GM19452 (cell line): ENCODE data around the gene NAA20.

Experiments used
- ATAC-seq: cut with Tn5 transposase; IDR thresholded peaks from one replicate; pipeline ENCODE4 v1.9.1; 2021; ENCODE audit not compliant: unreplicated experiment

The NAA20 gene

GRCh38 chr20:20018366-20018765 is 1.2 kb downstream of the NAA20 start:
- no peak for ATAC-seq

GRCh38 chr20:20019123-20019522 is 2.0 kb downstream of the NAA20 start:
- no peak for ATAC-seq

DNA sequence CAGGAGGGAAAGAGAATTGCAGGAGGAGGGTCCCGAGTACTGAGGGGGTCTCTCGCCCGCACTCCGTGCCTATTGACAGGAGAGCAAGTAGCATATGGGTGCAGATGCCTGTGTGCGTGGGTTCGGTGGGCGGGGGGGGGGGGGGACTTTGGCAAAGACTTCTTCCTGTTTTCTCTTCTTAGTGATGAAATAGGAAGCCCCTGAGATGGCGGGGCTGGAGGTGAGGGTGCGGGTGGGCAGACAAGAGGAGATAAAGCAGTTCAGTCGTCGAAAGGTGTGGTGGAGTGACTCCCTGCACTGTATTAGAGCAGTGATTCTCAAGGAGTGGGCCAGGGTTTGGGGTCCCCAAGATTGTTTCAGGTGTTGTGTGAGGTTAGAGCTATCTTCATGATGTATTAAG is 3.7 kb downstream of the NAA20 start:
- ATAC-seq: no peak

DNA sequence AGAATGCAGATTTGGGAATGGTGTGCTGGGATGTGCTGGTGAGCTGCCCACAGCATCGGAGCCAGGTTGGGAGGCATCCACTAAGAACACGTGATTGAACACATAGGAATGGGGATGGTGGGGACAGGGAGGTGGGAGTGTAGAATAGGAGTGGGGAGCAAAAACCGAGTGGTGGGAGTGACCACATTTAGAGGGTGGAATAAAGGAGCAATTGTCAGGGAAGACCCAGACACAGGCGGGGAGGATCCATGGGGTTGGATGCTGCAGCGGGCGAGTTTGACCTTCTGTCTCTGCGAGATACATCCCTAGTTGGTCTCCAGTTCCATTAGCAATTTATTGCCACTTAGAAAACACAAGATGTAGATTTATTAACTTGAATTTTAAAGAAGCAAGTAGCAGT is 4.7 kb downstream of the NAA20 start:
- no peak for ATAC-seq

DNA sequence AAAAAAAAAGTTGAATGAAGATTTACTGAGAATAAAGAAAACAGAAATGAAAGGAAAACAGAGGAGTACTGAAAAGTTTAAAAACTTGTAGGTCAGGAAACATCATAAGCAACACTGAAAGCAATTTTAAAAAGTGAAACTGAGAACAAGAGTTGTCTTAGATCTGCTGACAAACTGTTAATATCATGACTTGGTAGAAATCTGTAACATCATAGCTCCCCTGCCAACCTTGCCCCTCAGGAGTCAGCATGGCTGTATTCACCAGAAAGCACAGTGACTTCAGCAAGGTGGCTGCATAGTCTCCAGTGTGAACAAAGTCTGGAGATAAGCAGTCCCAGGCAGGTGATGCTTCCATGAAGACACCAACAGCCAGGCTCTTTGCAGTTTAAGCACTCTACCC is 5.3 kb downstream of the NAA20 start:
- ATAC-seq: peak; percentile 60

DNA sequence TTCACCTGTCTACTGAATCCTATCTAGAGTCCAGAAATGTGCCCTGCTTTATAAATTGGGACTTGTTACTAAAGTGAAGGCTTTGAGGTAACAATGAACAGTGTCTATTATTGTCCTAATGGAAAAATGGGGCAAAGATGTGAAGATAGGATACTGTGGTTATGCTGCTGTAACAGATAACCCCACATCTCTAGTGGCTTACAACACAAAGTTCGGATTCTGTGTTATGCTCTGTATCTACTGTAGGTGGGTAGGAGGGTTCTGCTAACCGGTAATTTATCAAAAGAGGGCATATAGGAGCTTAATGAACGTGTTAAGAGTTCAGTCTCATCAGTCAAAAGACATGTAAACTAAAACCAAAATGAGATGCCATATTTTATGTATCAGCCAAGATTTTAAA is 6.2 kb downstream of the NAA20 start:
- no peak for ATAC-seq

- ATAC-seq: no peak
These were observed 7.8 kb downstream of the NAA20 start for GRCh38 chr20:20024942-20025341.

DNA sequence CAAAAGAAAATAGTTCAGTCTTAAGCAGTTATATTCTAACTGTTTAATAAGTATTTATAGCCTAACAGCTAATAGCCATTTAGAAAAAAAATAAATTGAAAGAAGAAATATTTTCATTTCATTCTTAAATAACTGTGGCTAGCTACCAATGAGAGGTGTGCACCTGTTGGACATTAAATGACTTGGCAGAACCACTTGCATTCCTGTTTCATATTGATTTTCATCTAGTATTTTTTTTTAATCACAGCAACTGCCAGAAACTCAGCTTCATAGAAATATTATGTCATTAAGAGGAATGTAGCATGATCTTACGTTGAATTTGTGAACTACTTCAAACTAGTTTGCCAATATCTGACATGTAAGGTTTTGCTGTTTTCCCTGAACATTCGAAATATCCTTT is 10.1 kb downstream of the NAA20 start:
- ATAC-seq: no peak

- no peak for ATAC-seq
These were observed 14.6 kb downstream of the NAA20 start for GRCh38 chr20:20031790-20032189.

DNA sequence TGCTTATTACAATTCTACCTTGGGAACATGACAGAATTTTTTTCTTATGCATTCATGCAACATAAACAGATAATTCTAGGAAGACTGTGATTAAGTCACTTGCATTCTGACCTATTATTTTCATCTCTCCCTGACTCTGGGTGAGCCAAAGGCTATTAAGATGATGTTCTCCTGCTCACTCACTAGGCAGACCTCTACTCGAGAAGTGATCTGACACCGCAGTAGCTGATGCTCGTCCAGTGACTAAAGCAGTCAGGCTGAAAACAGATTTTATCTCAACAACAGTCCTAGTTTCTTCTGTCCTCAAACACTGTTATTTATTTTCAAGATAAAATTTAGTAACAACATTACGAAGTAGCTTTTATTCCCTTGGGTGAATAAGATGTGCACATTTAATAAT is 17.3 kb downstream of the NAA20 start:
- no peak for ATAC-seq

DNA sequence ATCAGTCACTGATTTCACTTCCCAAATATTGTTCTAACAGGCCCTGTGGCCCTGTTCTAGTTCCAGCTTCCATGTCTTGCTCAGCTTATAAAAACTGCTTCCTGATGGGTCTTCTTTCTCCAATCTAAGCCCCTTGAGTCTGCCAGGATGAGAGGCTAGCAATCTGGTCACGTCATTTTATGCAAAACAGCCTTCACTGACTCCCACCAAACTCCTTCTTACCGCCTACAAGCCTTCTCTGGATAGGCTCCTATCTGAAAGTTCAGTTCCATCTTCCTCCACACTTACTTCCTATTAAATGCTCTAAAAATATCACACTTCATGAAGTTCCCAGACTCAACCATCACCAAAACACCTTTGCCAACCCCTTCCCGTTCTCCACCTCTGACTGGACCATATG is 19.6 kb downstream of the NAA20 start:
- ATAC-seq: no peak

- ATAC-seq: no peak
These were observed 20.8 kb downstream of the NAA20 start for GRCh38 chr20:20037960-20038359.

GRCh38 chr20:20038586-20038985 is 21.4 kb downstream of the NAA20 start:
- ATAC-seq: no peak

- no peak for ATAC-seq
These were observed 22.7 kb downstream of the NAA20 start for GRCh38 chr20:20039752-20040387.

- no peak for ATAC-seq
These were observed 34.6 kb downstream of the NAA20 start for GRCh38 chr20:20051767-20052073.

DNA sequence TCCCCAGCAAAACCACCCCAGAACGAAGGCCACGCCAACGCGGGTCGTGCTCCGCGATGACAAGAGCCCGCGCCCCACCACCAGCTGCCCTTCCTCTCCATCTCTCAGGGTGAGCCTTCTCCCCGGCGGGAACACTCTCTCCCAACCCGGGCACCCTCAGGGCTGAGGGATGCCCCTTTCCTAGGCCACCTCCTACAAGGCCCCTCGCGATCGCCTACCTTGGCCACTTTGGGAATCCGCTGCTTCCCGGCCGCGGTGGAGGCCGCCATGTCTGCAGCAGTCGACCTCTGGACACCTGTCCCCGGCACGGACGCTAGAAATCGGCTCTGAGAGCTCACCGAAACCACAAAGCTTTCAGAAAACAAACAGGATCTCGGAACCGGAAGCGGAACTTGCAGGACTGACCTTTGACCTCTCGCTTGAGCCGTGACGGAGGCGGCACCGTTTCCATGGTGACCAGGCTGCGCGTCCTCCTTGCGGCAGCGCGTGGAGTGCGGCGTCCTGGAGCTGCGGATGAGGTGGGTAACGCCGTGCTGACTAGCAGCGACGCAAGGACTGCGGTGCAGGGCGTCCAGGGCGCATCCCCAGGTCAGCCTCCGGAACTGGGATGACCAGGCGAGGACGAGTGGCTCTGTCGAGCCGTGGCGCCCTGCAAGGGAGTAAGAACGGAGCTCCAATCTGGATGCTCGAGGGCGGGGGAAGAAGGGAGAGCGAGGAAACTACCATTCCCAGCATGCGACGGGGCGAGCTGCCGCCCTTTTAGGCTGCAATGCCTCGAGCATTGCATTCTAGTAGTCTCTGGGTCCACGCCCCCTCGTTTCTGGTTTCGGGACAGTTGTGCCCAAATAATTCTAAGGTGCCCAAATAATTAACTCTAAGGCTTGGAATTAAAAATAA is 35.2 kb downstream of the NAA20 start, which contains the start of the genes CFAP61 and CRNKL1:
CFAP61 (plus strand) TSS at position 459 of the 897 bp plus-strand sequence. CDS start 4,122 bp downstream, outside the sequence.
CRNKL1 (minus strand) TSS at position 393 of the 897 bp plus-strand sequence; CDS start at position 269, 124 bp downstream.
- ATAC-seq: peak; percentile 96

DNA sequence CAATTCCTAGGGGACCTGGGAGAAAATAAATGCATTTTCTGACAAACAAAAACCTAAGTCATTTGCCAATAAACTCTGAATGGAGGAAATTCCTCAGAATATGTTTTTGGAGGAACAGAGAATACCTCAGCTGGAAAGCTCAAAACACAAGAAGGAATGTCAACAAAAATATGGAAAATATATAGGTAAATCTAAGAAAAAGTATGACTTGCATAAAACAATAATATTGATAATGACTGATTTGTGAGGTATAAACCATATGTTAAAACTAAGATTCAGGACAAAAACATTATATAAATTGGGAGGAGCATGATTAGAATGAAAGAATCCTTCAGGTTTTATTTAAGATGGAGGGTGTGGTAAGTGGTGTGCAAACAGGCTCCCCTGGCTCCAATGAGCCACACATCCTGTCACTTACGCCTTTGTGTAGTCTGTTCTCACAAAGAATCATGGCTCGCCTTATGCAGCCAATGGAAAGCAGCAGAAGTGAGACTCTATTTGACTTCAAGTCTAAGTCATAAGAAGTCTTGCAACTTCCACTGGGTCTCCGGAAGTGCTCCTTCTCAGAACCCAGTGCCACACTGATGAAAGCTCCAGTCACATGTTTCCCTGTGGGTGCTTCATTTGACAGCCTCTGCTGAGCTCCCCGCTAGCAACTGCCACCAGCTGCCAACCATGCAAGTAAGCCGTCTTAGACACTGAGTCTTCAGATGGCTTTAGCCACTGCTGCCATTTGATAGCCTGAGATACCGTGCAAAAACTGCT is 43.3 kb downstream of the NAA20 start:
- ATAC-seq: no peak

DNA sequence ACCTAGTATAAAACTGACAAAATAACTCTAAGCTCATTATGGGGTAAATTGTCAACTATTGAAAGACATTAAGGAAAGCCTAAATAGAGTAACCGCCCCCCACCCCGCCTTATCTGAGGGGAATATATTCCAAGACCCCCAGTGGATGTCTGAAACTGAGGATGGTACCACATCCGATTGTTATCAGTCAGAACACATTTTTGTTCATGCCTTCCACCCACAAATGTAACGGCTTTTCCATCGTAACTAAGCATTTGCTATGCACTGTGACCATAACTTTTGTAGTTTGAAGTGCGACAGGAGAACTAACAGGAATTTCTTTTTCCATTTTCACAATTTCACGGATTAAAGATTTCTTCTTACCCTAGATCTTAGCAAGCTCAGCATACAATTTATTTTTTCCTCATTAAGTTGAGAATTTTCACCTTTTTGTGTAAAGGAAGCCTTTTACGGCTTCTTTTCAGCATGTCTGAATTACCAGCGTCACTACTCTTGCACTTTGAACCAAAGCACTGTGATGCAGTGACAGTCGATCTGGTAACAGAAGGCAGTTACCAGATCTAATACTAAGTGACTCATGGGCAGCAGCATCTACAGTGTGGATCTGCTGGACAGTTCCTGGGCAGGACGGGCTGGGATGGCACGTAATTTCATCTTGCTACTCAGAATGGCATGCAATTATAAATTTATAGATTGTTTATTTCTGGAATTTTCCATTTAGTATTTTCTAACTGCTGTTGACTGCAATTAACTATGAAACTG is 47.0 kb downstream of the NAA20 start:
- no peak for ATAC-seq

GRCh38 chr20:20065361-20065760 is 48.2 kb downstream of the NAA20 start:
- no peak for ATAC-seq

GRCh38 chr20:20070871-20071726 is 53.9 kb downstream of the NAA20 start:
- ATAC-seq: no peak
